ENCODE data around the gene LCN1. TPM values are rescaled to one million over a fixed set of nuclear protein-coding genes. Genes with fewer than 3 reads are reported as not detected.

The LCN1 gene
- total and polyA plus RNA-seq, 2 of the 8 experiments (the other 6 are each of a cell fraction or from before 2014, with no cell fraction given), result not detected

DNA sequence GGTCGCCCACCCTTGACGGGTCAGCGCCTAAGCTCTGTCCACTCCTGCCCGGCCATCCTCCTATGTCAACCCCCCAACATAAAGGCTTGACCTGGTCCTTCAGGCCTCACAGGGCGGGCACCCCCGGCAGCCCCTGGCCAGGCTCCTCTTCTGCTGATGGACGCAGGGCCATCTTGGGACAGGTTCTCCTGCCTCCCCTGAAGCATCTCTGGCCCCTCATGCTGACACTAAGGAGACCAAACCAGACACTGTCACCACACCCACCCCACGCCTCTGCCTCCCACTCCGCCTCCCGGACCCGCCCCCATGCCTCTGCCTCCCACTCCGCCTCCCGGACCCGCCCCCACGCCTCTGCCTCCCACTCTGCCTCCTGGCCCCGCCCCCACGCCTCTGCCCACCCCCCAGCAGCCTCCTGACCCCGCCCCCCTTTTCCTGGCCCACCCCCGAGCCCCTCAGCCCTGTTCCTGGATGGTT, 31.5 kb downstream of the LCN1 start:
- Histone ChIP-seq H4K8ac (ENCODE audit: extremely low read depth, insufficient read depth, low read length) (no peak overlapping the region), H3K23me2 (ENCODE audit: low read depth, low read length) (no peaks in the 10 kb centered on the region; the same call in 1 of the 2 replicates), H3K4me2 (ENCODE audit: insufficient read depth in 1 of 2, low read depth in 2 of 2, low read length in 2 of 2) (no peak overlapping the region), H3K4me3 (ENCODE audit: extremely low read depth in 1 of 4, insufficient read depth in 2 of 4, low read depth in 3 of 4, low read length in 4 of 4) (no peak overlapping the region), H2BK12ac (ENCODE audit: low read depth, low read length) (no peak overlapping the region), H3K4ac (replicated peaks; ENCODE audit: insufficient read length, low read depth, low read length) (no peak overlapping the region), H3K79me1 (ENCODE audit: low read depth, low read length) (no peaks in the 10 kb centered on the region), H2BK5ac (ENCODE audit: low read depth, low read length) (no peak overlapping the region), H3K27me3 (replicated peaks in 1 of 4; ENCODE audit: control insufficient read depth in 3 of 4, extremely low read depth in 1 of 4, insufficient read depth in 3 of 4, low read length in 3 of 4) (no peaks in the 10 kb centered on the region; a peak in 1 of 7 replicates), H3K56ac (replicated peaks; ENCODE audit: insufficient read length, low read depth, low read length) (no peak overlapping the region), H2AFZ (ENCODE audit: low read length) (no peak overlapping the region), H2BK20ac (ENCODE audit: low read length) (no peak overlapping the region), H3K18ac (ENCODE audit: extremely low read depth, low read length) (no peak overlapping the region), H3K9ac (replicated peaks in 1 of 4; ENCODE audit: extremely low read depth in 1 of 4, low read depth in 3 of 4, low read length in 3 of 4) (no peak overlapping the region), H3K9me3 (ENCODE audit: insufficient read depth in 2 of 2, low read depth in 1 of 2, low read length in 1 of 2) (no peaks in the 10 kb centered on the region), H2AK5ac (ENCODE audit: low read depth, low read length) (no peak overlapping the region), H3K4me1 (replicated peaks in 1 of 4; ENCODE audit: control insufficient read depth in 3 of 4, insufficient read depth in 4 of 4, low read length in 3 of 4) (peaks cover 0 to 3% (median 0%) of the 10 kb centered on the region in 4 experiments; a peak in 2 of 7 replicates), H4K20me1 (replicated peaks in 1 of 2; ENCODE audit: control insufficient read depth in 1 of 2, insufficient read depth in 2 of 2, low read length in 2 of 2) (no peaks in the 10 kb centered on the region), H3K79me2 (ENCODE audit: control insufficient read depth in 1 of 2, insufficient read depth in 2 of 2, low read length in 2 of 2) (no peaks in the 10 kb centered on the region), H4K91ac (replicated peaks; ENCODE audit: insufficient read length, low read length) (no peak overlapping the region), H3K36me3 (ENCODE audit: control insufficient read depth in 2 of 4, insufficient read depth in 4 of 4, low read length in 3 of 4) (no peaks in the 10 kb centered on the region), H3K27ac (ENCODE audit: low read depth, low read length) (no peak overlapping the region), H3K14ac (ENCODE audit: insufficient read length) (no peak overlapping the region), H2BK15ac (ENCODE audit: low read length) (no peak overlapping the region), H2BK120ac (replicated peaks; ENCODE audit: low read depth, low read length) (no peak overlapping the region), H3K23ac (ENCODE audit: insufficient read length) (no peak overlapping the region), H4K5ac (ENCODE audit: insufficient read length, low read depth, low read length) (no peak overlapping the region)
- no peak for TF ChIP-seq CBX5 (IDR thresholded peaks at IDR 0.05; ENCODE audit: low read depth, low read length)
- TF ChIP-seq JUN (IDR thresholded peaks at IDR 0.05; ENCODE audit: low read depth, low read length), result no peak
- no peak for TF ChIP-seq GTF2F1 (IDR thresholded peaks at IDR 0.05; ENCODE audit: borderline replicate concordance, low read depth, low read length)
- POLR2A ChIA-PET (ENCODE audit: partially characterized antibody), result interaction anchor here (1.9 kb wide), 1 partner anchor 47 kb away, joined by 5 read pairs; no protein-coding TSS in a partner anchor
- DNase-seq (ENCODE audit: low read depth in 1 of 2, low spot score in 2 of 2), result no peak
- CTCF ChIA-PET (ENCODE audit: partially characterized antibody), result interaction anchor here (1.1 to 2.1 kb wide), 4 partner anchors 13 to 245 kb away, joined by 3 to 10 read pairs (median 4); no protein-coding TSS in a partner anchor
- FAIRE-seq, result no peak
- WGBS, 2 experiments (ENCODE audit: extremely low coverage in 1 of 2, insufficient coverage in 1 of 2, insufficient read length in 1 of 2, insufficient replicate concordance in 2 of 2, low coverage in 1 of 2, low lambda C conversion rate in 2 of 2, missing lambda C conversion rate in 1 of 2), result 93% methylated on average over 7 of the region's 19 CpGs; no CpG with 5 or more reads in 1 of the 2 experiments

Measured in H1 (cell line).